HG03575 (cell line): ENCODE measurements around the gene SYNM.

ENCODE experiments used
- ATAC-seq: cut with Tn5 transposase; IDR thresholded peaks from one replicate; pipeline ENCODE4 v1.9.1; 2021; ENCODE audit not compliant: unreplicated experiment, insufficient number of reproducible peaks, low FRiP score; ENCODE audit errors: extremely low read depth

Gene SYNM

DNA sequence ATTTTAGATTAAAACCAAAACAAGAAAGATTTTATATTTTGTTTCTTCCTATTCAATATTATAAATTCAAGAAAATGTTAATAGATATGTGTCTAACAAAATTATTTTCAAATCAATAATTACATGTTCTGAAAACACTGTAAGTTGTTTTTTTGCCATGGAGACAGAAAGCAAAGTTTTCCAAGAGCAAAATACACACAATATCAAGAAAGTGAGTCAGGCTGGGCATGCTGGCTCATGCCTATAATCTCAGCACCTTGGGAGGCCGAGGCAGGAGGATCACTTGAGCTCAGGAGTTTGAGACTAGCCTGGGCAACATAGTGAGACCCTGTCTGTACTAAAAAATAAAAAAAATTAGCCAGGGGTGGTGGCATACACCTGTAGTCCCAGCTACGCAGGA, 72.8 kb downstream of the SYNM start:
- no peak for ATAC-seq

DNA sequence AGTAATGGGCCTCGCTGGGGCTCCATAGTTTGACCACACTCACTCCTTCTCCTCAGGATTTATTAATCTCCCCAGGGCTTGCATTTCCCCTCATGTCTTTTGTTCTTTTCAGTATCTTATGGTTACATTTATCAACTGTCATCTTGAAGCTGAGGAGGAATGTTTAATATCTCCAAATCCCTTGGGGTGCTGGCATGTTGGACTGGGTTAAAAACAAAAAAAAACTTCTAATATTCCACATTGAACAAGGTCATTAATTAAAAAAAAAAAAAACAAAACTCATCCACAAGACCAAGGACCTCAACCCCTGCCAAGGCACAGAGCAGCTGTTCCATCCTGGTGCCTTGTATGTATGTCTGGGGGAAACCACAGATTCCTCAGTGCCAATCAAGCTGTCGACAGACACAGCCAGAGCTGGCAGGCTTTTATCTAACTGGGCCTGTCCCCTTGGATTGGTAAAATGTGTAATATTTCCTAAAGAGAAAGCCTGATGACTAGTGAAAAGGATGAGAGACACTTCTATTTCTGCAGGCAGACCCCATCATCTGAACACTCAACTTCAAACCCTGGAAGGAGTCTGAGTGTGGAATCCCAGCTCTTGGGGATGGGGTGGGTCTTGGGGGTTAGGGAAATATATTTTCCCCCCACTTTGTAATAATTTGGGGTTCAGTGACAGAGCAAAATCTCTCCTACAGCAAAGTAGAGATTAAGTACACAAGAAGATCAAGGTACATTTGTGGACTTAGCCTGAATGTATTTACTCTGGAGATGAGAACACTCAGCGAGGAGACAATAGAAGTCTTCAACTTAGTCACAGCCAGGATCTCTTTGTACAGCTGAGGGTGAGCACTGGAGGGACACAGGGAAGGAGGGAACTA, 75.4 kb downstream of the SYNM start:
- ATAC-seq = no peak

- no peak for ATAC-seq
These were observed 76.1 kb downstream of the SYNM start for GRCh38 chr15:99180964-99181306.

DNA sequence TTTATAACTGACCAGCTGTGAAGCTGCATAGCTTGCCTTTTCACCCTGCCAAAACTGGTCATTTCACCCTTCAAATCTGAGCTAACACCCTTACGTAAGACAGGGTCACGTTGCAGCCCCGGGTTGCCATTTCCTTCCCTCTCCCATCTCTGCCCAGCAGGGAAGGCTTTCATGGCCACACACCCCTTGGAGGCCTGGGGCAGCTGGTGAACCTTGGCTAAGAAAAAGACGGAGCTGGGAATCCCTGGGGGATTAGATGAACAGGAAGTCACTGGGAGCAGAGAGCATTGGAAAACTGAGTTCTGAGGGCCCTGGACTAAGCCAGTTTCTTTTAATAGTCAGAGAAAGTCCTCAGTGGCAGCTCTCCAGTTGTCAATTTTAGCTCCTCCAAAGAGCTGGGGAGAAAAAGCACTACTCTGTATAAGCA, 76.7 kb downstream of the SYNM start:
- no peak for ATAC-seq

GRCh38 chr15:99182791-99183190, 77.9 kb downstream of the SYNM start:
- no peak for ATAC-seq
